ENCODE results near the gene LY6G5B. TPM values are rescaled to one million over a fixed set of nuclear protein-coding genes. Genes with fewer than 3 reads are reported as not detected.
A peak's percentile ranks its signal among the peaks of the same experiment; 100 is the strongest.

LY6G5B gene
- total RNA-seq, 4 donors from 2014 or later: 4.2 to 21.3 (median 7.1) TPM

DNA sequence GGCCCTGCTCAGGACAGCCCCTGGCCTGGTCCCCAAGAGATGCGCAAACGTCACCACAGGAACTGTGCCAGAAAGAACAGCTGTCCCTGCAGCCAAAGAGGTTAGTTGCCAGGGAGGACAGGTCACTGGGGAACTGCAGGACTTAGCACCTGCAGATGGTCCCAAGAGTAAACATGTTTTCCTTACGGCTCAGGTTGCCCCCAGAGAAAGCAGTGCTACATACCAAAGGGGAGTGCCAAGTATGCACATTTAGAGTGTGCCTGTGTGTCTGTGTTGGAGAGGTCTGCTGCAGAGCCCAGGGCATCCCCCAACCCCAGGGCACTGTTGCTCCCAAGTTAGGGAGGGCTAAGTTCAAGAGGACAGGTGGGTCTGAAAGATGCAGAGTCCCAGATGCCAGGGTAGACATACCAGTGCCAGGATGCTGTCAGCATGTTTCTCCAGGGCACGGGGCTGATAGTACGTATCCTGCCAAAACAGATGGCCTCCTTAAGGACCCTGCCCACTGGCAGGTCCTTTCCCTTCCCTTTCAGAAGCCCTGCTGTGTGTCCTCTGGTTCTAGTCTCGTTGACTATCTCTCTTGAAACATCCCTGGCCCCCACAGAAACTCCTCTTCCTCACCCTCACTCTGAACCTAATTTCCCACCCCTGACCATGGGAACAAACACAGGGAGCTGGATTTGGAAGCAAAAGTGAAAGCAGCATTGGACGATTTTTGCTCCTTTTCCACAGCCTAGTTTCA is 32.1 kb downstream of the LY6G5B start:
- TF ChIP-seq, protein P1, sequence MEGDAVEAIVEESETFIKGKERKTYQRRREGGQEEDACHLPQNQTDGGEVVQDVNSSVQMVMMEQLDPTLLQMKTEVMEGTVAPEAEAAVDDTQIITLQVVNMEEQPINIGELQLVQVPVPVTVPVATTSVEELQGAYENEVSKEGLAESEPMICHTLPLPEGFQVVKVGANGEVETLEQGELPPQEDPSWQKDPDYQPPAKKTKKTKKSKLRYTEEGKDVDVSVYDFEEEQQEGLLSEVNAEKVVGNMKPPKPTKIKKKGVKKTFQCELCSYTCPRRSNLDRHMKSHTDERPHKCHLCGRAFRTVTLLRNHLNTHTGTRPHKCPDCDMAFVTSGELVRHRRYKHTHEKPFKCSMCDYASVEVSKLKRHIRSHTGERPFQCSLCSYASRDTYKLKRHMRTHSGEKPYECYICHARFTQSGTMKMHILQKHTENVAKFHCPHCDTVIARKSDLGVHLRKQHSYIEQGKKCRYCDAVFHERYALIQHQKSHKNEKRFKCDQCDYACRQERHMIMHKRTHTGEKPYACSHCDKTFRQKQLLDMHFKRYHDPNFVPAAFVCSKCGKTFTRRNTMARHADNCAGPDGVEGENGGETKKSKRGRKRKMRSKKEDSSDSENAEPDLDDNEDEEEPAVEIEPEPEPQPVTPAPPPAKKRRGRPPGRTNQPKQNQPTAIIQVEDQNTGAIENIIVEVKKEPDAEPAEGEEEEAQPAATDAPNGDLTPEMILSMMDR (IDR thresholded peaks at IDR 0.05): no peak
- TF ChIP-seq POLR2A (IDR thresholded peaks at IDR 0.05): no peak
- no peak for DNase-seq (ENCODE audit: low spot score in 2 of 2)
- H3K4me3 ChIP-seq (ENCODE audit: low read depth, poor library complexity, severe bottlenecking): peak overlapping the region; percentile 73
- 21 to 27% methylated on average over 7 of the region's 7 CpGs for WGBS, 2 donors
- intact Hi-C loops (cut with DNase I; ENCODE audit: low total_unique reads): no loop called here

DNA sequence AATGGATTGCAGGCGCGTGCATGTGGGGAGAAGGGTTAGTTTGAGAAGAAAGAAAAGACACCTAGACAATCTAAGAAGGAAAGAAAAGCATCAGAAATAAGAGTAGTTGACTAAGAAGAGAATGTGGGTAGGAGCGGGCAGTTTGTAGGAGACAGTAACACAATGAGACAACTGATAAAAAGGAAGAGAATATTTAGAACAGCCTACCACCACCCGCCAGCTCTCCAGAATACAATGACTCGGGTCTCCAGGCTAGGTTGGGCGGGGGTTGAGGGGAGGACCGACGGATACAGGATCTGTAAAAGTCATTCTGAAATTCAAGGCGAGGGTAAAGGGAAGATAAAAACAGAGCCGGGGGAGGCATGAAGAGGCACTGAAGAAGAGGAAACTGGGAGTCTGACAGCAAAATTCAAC is 32.6 kb downstream of the LY6G5B start:
- peak overlapping the region; percentile 73 for H3K4me3 ChIP-seq (ENCODE audit: low read depth, poor library complexity, severe bottlenecking)
- TF ChIP-seq POLR2A (IDR thresholded peaks at IDR 0.05): no peak
- TF ChIP-seq, protein P1 (IDR thresholded peaks at IDR 0.05): no peak
- no peak for DNase-seq (ENCODE audit: low spot score in 2 of 2)

DNA sequence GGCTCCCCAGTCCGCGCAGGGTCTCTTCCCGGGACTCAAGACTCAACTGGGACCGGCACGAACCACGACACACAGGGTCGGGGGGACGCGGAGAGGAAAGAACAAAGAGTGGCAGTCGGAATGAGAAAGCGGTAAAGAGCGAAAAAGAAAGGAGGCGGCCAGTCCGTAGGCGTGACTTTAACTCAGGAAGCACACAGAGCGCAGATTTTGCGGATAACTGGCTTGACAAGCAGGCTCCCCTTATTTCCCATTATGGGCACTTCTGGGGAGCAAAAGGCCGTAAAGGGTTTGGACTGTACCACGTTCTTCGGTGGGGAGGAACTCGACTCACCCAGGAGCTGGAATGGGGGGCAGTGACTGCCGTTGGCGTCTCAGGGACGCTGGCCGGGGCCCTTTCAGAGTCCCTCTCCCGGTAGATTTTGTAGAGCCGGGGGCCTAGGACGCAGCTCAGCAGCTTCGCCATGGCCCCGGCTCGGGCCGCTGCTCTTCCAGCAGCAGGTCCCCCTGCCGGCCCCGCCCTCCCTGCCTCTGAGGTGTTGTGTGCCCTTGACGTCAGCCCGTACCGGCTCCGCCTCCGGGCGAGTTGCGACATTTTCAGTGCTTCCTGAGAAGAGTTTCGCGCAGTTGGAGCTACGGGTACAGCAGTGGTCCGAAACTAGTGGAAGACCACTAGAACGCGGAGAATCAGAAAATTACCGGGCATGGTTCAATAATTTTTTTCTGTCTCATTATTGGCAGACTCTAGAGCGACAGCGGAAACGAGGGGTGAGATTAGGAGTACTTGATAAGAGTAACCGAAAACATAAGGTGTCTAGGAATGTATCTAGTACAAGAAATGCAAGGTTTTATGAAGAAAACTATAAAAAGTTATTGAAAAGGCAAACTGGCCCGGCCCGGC is 33.3 kb downstream of the LY6G5B start, which contains the start of gene ABHD16A:
TSS of gene ABHD16A (minus strand) at position 506 of the 898 bp plus-strand sequence. CDS start at position 463, 43 bp downstream.
- peak in 1 of 2 donors; percentile 94 for TF ChIP-seq POLR2A (IDR thresholded peaks at IDR 0.05)
- TF ChIP-seq, protein P1 (IDR thresholded peaks at IDR 0.05): peak in 1 of 3 donors; percentile 51
- intact Hi-C loops (cut with DNase I; ENCODE audit: low total_unique reads): no loop called here
- H3K4me3 ChIP-seq (ENCODE audit: low read depth, poor library complexity, severe bottlenecking): peak within 1 kb of the TSS; percentile 73
- WGBS, 2 donors: 1% methylated on average over 42 to 54 of the region's 54 CpGs
- DNase-seq (ENCODE audit: low spot score in 2 of 2): peak; percentile 98 to 100

More for the DNA sequence above, 32.6 kb downstream of the LY6G5B start:
- intact Hi-C loops (cut with DNase I; ENCODE audit: low total_unique reads): no loop called here
- 1% methylated on average over 10 of the region's 10 CpGs for WGBS, 2 donors

DNA sequence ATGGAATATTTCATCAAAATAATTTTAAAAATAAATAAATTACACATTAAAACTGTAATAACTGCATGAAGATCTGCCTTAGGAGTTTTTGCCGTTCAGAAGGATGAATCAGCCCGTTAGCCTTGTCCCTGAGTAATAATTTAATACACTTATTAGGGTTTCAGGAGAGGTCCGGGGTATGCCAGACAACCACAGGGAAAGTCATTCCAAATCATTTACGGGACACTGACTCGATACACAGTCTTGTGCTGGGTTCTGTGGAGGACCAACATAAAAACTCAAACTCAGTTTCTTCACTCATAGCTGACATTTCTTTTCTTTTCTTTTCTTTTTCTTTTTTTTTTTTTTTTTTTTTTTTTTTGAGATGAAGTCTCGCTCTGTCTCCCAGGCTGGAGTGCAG is 36.2 kb downstream of the LY6G5B start:
- 86% methylated on average over 6 of the region's 6 CpGs for WGBS, 2 donors
- DNase-seq (ENCODE audit: low spot score in 2 of 2): no peak
- TF ChIP-seq POLR2A (IDR thresholded peaks at IDR 0.05): no peak
- TF ChIP-seq, protein P1 (IDR thresholded peaks at IDR 0.05): no peak
- intact Hi-C loops (cut with DNase I; ENCODE audit: low total_unique reads): no loop called here
- no peak overlapping the region for H3K4me3 ChIP-seq (ENCODE audit: low read depth, poor library complexity, severe bottlenecking)

DNA sequence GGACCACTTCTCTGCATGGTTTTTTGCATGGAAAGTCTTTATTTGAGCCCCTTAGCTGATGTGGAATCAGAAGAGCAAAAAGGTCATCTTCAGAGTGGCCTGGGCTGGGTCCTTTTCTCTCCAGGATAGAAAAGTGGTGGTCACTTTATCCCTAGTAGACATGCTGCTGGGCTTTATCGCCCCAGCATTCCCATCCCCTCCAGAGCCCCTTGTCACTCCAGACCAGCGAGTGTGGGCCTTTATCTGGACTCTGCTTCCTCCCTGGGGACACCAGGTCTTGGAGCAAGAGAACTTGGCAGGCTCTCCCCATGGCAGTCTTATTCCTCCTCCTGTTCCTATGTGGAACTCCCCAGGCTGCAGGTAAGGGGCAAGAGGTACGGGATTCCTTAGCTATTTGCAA is 36.8 kb downstream of the LY6G5B start, which contains the start of gene LY6G6F:
TSS of gene LY6G6F (plus strand) at position 268 of the 400 bp plus-strand sequence. CDS start at position 309, 41 bp downstream.
- H3K4me3 ChIP-seq (ENCODE audit: low read depth, poor library complexity, severe bottlenecking): no peak within 1 kb of the TSS
- DNase-seq (ENCODE audit: low spot score in 2 of 2): no peak
- 64 to 65% methylated on average over 3 of the region's 3 CpGs for WGBS, 2 donors
- TF ChIP-seq, protein P1 (IDR thresholded peaks at IDR 0.05): no peak
- no peak for TF ChIP-seq POLR2A (IDR thresholded peaks at IDR 0.05)
- intact Hi-C loops (cut with DNase I; ENCODE audit: low total_unique reads): no loop called here
